Measurements from ENCODE around the gene AKAP12. TPM values are rescaled to one million over a fixed set of nuclear protein-coding genes. Genes with fewer than 3 reads are reported as not detected.

AKAP12 gene
- total and polyA plus RNA-seq, 4 donors = 9.4 to 110 (median 24.6) TPM

DNA sequence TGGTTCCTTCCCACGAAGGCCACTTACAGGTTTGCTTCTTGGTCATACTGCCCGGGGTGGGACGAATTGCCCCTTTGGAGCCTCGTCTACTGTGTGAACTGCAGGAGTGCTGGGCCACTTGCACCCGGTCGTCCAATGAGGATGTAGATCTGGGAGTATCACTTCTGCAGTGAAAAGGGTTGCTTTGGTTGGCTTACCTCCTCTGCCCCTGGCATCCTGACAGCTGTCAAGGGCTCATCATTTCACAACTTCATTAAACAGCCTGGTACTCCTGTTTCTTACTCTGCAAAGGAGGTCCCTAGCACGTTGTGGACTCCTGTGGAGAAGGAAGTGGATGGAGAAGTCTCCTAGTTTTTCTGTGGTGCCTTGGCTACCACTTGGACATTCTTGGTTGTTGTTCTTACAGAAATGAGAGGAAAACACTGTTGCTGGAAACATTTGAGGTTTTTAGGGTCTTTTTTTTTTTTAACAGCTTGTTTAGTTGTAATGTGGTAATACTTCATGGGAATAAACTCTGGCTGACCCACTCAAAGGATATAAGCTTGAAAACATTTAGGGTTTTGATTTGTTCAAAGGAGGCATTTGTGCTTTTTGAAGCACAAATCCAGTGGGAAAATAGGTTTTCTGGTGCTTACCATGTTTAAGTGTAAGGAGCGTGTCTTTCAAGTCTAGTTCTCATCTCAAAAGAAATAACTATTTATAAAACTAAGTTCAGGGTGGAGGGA, 60.7 kb downstream of the AKAP12 start:
- ATAC-seq (ENCODE audit: insufficient read depth, low FRiP score) (no peak), DNase-seq (peak; percentile 39 to 95 (median 93))
- Histone ChIP-seq H3K9me3 (ENCODE audit: control insufficient read depth in 4 of 4, insufficient read depth in 3 of 4, low read length in 3 of 4) (no peaks in the 10 kb centered on the region), H3K9ac (ENCODE audit: insufficient read depth in 1 of 2, low read length in 2 of 2) (peak overlapping the region in 1 of 2 donors; percentile 67), H3K27ac (ENCODE audit: low read depth in 1 of 2, low read length in 1 of 2) (no peak overlapping the region), H3K4me1 (ENCODE audit: control insufficient read depth in 5 of 5, insufficient read depth in 5 of 5, low read length in 5 of 5) (peaks cover 0 to 41% (median 8%) of the 10 kb centered on the region in 5 donors), H3K27me3 (ENCODE audit: control insufficient read depth in 3 of 3, insufficient read depth in 3 of 3, low read length in 2 of 3) (no peaks in the 10 kb centered on the region), H3K4me3 (no peak overlapping the region), H3K36me3 (ENCODE audit: control insufficient read depth in 4 of 4, insufficient read depth in 4 of 4, low read length in 4 of 4) (peaks cover 0 to 5% (median 0%) of the 10 kb centered on the region in 4 donors)
- 71 to 77% methylated on average over 8 of the region's 8 CpGs for WGBS, 2 donors
- TF ChIP-seq, protein P1, sequence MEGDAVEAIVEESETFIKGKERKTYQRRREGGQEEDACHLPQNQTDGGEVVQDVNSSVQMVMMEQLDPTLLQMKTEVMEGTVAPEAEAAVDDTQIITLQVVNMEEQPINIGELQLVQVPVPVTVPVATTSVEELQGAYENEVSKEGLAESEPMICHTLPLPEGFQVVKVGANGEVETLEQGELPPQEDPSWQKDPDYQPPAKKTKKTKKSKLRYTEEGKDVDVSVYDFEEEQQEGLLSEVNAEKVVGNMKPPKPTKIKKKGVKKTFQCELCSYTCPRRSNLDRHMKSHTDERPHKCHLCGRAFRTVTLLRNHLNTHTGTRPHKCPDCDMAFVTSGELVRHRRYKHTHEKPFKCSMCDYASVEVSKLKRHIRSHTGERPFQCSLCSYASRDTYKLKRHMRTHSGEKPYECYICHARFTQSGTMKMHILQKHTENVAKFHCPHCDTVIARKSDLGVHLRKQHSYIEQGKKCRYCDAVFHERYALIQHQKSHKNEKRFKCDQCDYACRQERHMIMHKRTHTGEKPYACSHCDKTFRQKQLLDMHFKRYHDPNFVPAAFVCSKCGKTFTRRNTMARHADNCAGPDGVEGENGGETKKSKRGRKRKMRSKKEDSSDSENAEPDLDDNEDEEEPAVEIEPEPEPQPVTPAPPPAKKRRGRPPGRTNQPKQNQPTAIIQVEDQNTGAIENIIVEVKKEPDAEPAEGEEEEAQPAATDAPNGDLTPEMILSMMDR (IDR thresholded peaks at IDR 0.05; ENCODE audit: control extremely low read depth, extremely low read depth) = no peak

GRCh38 chr6:151301547-151301946, 61.8 kb downstream of the AKAP12 start:
- peaks cover 0 to 9% (median 3%) of the 10 kb centered on the region in 4 donors for H3K36me3 ChIP-seq (ENCODE audit: control insufficient read depth in 4 of 4, insufficient read depth in 4 of 4, low read length in 4 of 4)
- H3K4me1 ChIP-seq (ENCODE audit: control insufficient read depth in 5 of 5, insufficient read depth in 5 of 5, low read length in 5 of 5) = peaks cover 0 to 43% (median 8%) of the 10 kb centered on the region in 5 donors
- DNase-seq (no peak), ATAC-seq (ENCODE audit: insufficient read depth, low FRiP score) (no peak)
- H3K27ac ChIP-seq (ENCODE audit: low read depth in 1 of 2, low read length in 1 of 2) = no peak overlapping the region
- WGBS, 2 donors = 82 to 92% methylated on average over 8 of the region's 8 CpGs
- TF ChIP-seq, protein P1 (IDR thresholded peaks at IDR 0.05; ENCODE audit: control extremely low read depth, extremely low read depth) = no peak
- H3K4me3 ChIP-seq = no peak overlapping the region
- H3K9me3 ChIP-seq (ENCODE audit: control insufficient read depth in 4 of 4, insufficient read depth in 3 of 4, low read length in 3 of 4) = no peaks in the 10 kb centered on the region
- H3K9ac ChIP-seq (ENCODE audit: insufficient read depth in 1 of 2, low read length in 2 of 2) = peak overlapping the region in 1 of 2 donors; percentile 47
- no peaks in the 10 kb centered on the region for H3K27me3 ChIP-seq (ENCODE audit: control insufficient read depth in 3 of 3, insufficient read depth in 3 of 3, low read length in 2 of 3)

- peaks cover 0 to 16% (median 4%) of the 10 kb centered on the region in 4 donors for H3K36me3 ChIP-seq (ENCODE audit: control insufficient read depth in 4 of 4, insufficient read depth in 4 of 4, low read length in 4 of 4)
- no peaks in the 10 kb centered on the region for H3K9me3 ChIP-seq (ENCODE audit: control insufficient read depth in 4 of 4, insufficient read depth in 3 of 4, low read length in 3 of 4)
- no peak overlapping the region for H3K4me3 ChIP-seq
- no peak for DNase-seq
- 93 to 95% methylated on average over 3 of the region's 3 CpGs for WGBS, 2 donors
- ATAC-seq (ENCODE audit: insufficient read depth, low FRiP score) = no peak
- H3K27me3 ChIP-seq (ENCODE audit: control insufficient read depth in 3 of 3, insufficient read depth in 3 of 3, low read length in 2 of 3) = no peaks in the 10 kb centered on the region
- peaks cover 0 to 36% (median 17%) of the 10 kb centered on the region in 5 donors for H3K4me1 ChIP-seq (ENCODE audit: control insufficient read depth in 5 of 5, insufficient read depth in 5 of 5, low read length in 5 of 5)
- no peak overlapping the region for H3K9ac ChIP-seq (ENCODE audit: insufficient read depth in 1 of 2, low read length in 2 of 2)
- no peak overlapping the region for H3K27ac ChIP-seq (ENCODE audit: low read depth in 1 of 2, low read length in 1 of 2)
- TF ChIP-seq, protein P1 (IDR thresholded peaks at IDR 0.05; ENCODE audit: control extremely low read depth, extremely low read depth) = no peak
These were observed 63.5 kb downstream of the AKAP12 start for GRCh38 chr6:151303231-151303630.

Measured in lung (tissue), 12 donors.